HG02973 (cell line): ENCODE measurements around the gene MYO1C.
A peak's percentile ranks its signal among the peaks of the same experiment; 100 is the strongest.
"Not testable (repeated sequence)": the region's sequence is repeated elsewhere in the genome, so short reads cannot be mapped to it uniquely, and the experiment has no call there.

ENCODE experiments used
- ATAC-seq: cut with Tn5 transposase; IDR thresholded peaks from one replicate; pipeline ENCODE4 v1.9.1; 2021; ENCODE audit warnings: moderate library complexity; ENCODE audit not compliant: unreplicated experiment

Gene MYO1C, protein sequence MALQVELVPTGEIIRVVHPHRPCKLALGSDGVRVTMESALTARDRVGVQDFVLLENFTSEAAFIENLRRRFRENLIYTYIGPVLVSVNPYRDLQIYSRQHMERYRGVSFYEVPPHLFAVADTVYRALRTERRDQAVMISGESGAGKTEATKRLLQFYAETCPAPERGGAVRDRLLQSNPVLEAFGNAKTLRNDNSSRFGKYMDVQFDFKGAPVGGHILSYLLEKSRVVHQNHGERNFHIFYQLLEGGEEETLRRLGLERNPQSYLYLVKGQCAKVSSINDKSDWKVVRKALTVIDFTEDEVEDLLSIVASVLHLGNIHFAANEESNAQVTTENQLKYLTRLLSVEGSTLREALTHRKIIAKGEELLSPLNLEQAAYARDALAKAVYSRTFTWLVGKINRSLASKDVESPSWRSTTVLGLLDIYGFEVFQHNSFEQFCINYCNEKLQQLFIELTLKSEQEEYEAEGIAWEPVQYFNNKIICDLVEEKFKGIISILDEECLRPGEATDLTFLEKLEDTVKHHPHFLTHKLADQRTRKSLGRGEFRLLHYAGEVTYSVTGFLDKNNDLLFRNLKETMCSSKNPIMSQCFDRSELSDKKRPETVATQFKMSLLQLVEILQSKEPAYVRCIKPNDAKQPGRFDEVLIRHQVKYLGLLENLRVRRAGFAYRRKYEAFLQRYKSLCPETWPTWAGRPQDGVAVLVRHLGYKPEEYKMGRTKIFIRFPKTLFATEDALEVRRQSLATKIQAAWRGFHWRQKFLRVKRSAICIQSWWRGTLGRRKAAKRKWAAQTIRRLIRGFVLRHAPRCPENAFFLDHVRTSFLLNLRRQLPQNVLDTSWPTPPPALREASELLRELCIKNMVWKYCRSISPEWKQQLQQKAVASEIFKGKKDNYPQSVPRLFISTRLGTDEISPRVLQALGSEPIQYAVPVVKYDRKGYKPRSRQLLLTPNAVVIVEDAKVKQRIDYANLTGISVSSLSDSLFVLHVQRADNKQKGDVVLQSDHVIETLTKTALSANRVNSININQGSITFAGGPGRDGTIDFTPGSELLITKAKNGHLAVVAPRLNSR

DNA sequence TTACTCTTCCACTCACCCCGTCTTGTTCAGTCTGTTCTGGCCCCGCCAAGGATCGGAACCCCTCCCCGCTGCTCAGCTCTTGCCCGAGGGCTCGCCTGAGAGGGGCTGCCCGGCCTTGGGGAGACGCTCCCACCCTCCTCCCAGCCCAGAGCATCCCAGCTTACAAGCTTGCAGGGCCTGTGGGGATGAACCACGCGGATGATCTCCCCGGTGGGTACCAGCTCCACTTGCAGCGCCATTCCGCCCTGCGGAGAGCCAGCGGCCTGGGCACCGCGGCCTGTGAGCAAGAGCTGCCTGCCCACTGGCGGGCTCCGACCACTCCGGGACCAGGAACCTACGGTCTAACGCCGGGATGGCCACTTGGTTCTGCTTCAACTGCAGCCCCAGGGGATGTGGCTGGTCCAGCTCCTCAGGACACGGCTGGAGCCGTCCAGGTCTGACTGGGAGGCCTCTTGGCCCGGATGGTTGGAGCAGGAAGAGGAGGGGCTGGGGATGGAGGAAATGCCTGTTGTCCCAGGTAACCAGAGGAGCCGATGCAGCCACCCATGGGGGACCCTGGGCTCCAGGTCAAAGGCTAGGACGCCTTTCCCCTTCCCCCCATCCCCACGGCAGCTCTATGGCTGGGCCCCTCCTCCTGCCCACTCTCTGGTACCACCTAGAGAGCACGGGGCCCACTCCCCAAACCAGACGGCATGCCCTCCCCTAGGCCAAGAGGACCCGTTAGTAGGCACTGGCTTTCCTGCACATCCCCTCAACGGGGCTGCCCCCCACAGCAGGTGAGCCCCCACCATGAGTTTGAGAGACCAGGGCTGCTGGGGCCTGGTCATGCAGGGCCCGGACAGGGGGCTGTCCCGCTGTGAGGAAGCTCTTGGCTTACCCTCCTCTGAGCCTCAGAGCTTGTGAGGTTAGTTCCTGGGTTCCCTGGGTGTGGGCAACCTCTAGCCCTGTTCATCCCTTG is at the start of gene MYO1C:
Gene MYO1C, minus strand, starts transcription at position 438 of the 958 bp plus-strand sequence. Its CDS starts 199 bp downstream, at position 239.
- no peak for ATAC-seq

DNA sequence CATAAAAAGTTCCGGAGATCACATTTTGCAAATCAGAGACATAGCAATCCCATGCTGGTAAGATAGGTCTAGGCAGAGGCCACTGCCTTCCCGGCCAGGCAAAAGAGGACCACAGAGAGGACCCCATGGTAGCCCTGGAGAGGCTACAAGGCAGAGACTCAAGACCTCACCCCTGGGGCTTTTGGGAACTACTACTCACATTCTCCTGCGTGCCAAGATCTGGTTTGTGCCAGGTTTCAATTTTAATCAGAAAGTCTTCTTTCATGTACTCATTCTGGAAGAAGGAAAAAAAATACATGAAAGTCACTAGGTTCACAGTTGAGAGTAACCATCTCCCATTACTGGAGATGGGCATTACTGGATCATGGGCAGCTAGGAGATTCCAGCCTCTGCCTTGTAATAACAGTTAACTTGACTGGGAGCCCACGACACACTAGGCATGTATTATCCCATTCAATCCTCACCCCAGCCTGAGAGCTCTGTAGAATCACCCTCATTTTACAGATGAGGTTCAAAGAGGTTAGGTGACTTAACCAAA is 49.0 kb upstream of the MYO1C start:
- ATAC-seq, result no peak

DNA sequence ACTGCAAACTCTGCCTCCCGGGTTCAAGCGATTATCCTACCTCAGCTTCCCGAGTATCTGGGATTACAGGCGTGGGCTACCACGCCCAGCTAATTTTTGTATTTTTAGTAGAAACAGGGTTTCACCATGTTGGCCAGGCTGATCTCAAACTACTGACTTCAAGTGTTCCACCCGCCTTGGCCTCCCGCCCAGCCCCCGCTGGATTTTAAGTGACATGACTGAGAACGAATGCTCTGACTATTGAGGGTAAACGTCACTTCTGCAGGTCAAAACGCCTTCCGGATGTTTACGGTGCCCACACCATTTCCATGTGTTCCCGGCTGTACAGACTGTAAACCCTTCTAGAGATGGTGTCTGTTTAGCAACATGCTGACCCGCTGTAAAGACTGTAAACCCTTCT is 47.3 kb upstream of the MYO1C start:
- no peak for ATAC-seq

DNA sequence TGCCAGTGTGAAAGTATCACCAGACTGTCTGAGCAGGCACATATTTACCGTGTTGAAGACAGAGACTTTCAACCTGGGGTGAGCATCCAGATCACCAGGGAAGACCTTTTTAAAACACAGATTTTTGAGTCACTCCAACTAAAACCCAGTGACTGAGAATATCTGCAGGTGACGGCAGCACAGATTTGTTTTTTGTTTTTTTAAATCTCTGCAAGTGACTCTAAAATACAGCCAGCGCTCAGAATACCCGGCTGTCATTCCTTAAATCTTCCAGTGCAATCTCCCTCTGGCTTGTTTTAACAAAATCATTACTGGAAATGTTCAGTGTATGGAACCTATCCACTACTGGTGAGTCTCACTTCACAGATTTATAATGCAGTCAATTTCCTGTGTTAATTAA is 43.3 kb upstream of the MYO1C start:
- no peak for ATAC-seq

DNA sequence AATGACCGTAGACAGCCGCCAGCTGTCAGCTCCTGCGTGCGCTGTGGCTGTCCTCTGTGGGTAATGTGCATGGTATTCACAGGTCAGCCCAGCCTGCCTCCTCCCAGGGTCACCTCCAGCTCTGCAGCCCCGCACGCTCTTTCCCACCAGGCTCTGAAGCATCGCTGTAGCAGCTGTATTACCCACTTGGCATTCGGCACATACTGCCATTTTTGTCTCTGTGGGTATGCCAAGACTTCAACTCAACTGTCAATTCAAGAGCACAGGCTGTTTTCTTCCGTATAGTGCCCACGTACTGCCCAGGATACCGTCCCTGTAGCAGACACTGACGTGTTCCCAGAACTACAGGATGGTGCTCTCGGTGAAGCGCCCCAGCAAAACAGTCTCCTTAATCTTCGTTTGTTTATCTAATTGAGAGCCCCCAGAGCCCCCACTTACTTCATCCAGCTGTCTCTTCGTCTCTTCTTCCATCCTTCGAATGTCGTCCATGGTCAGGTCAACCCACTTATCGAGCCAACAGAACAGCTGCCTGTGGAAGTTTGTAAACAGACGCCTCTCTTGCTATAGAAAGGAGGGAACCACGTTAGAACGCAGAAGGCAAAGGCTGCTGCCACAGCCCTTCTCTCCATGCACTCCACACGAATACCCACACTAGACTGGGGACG is 41.3 kb upstream of the MYO1C start:
- no peak for ATAC-seq

DNA sequence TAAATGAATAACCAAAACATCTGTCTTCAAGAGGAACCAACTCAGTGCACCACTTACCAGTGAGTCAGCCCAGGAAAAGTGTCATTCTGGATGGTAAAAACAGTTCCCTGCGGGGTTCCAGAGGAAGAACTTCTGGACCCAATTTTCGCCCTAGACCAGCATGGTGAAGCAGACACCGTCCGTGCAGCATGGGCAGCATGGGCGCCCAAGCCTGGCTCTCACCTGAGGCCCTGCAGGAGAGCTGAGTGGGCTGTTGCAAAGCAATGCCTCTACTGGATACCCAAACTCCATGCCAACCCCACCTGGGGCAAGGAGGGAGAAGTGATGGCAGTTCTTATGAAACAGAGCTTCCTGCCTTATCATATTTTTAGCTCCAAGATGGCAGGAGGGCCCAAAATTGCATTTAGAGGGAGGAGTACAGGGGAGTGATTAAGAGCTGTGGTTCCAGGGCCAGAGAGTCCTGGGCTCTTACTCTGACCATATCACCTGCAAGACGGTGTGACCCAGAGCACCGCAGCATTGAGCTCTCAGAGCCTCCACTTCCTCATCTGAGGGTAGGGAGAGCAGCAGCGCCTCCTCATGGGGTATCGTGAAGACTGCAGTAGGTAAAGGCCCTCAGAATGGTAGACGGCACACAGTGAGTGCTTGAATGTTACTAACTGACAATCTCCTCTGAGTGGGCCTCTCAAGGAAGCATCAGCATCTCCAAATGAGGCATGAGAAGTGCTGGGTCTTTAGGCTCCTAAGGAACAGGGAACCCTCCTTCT is 40.5 kb upstream of the MYO1C start:
- ATAC-seq, result no peak

DNA sequence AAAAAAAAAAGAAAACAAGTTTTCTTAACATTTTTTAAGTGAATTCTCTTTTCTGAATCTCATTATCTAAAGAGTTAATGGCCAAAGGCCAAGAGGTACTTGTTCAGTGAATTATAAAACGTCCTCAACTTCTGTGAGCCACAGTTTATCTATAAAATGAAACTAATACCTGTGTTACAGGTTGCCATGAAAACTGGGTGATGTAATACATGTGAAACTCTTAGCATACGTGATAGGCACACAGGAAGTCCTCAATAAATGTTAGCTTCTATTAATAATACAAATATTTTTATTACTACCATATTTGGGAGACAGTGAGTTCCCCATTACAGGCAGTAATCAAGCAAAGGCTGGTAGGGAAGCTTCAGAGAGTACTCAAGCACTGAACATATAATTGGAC is 37.4 kb upstream of the MYO1C start:
- ATAC-seq, result no peak

DNA sequence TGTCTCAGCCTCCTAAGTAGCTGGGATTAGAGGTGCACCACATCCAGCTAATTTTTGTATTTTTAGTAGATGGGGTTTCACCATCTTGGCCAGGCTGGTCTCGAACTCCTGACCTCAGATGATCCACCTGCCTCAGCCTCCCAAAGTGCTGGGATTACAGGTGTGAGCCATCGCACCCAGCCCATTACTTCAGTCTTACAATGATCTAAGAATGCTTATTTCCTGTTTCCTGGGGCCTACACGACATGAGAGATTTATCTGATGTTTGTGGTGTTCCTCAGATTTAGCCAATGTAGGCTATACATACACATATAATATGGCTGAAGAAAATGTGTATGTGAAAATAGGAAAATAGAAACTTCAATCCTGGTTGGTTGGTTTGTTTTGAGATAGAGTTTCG is 34.4 kb upstream of the MYO1C start:
- ATAC-seq, result not testable (repeated sequence)

DNA sequence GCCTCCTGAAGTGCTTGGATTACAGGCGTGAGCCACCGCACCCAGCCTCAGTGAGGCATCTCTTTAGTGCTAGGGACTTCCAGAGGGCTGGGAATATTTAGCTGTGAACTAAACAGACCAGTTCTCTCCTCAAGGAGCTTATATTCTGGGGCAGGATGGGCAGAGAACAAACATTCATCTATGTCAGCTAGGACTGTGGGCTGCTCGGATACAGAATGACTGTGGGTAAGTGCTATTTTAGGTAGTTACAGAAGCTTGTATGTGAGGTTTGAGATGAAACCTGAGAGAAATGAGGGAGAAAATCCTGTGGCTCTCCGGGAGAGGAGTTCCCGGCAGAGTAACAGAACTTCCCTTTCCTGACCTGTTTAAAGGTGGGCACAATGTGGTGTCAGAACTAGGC is 30.1 kb upstream of the MYO1C start:
- no peak for ATAC-seq

DNA sequence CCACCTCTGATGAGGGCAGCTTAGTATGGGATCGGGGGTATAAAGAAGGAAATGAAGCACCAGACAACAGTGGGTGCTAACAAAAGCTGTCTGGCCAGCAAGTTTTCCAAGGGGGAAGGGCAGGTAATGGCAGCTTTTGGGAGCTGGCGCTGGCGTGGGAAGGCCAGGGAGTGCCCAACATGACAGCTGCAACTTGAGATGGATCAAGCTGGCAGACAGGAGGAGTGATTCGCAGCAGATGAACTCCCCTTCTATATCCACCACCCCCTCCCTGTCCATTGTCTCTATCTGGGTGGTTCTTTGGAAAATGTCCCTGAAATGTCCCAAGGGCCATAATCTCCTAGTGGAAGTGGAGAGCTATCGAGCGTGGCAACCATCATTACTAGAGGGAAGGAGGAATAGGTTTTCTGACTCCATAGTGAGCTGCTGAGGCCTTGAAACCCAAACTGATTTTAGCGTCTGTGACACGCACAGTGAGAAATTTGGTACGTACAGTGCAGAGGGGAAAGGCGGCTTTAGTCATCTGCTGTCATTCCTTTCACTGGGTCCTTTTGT is 28.7 kb upstream of the MYO1C start:
- ATAC-seq, result no peak

DNA sequence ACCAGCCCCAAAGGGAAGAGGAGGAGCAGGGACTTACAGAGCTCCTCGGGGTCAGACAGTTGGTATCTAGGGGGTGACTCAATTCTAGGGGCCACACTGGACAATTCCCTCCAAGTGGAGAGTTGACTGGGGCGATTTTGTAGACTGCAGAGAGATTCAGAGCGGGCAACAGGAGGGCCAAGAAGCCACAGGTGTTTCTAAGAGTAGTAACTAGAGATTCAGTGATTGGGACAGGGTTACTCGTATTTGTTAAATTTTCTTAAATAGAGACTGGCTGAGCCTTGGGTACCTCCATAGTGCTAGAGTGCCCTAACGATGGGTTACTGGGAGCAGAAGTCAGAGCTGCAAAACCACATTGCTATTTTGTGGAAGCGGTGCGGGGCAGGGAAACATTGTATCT is 27.2 kb upstream of the MYO1C start:
- no peak for ATAC-seq

DNA sequence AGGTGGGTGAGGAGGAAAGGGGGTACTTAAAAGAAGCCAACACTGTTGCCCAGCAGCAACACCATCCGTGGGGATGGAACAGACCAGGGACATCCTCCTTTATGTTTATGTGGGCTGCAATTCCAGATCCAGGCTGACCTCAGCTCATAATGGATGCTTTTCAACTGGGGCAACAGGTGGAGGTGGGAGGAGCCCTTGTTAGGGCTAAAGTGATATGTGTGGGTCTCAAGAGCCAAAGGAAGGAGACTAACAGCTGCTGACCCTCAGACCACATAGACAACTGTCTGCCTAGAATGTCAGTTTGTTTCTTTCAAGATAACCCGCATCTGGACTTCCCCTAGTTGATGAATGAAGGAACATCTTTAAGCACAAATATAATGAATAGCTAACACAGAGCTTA is 25.9 kb upstream of the MYO1C start:
- no peak for ATAC-seq

DNA sequence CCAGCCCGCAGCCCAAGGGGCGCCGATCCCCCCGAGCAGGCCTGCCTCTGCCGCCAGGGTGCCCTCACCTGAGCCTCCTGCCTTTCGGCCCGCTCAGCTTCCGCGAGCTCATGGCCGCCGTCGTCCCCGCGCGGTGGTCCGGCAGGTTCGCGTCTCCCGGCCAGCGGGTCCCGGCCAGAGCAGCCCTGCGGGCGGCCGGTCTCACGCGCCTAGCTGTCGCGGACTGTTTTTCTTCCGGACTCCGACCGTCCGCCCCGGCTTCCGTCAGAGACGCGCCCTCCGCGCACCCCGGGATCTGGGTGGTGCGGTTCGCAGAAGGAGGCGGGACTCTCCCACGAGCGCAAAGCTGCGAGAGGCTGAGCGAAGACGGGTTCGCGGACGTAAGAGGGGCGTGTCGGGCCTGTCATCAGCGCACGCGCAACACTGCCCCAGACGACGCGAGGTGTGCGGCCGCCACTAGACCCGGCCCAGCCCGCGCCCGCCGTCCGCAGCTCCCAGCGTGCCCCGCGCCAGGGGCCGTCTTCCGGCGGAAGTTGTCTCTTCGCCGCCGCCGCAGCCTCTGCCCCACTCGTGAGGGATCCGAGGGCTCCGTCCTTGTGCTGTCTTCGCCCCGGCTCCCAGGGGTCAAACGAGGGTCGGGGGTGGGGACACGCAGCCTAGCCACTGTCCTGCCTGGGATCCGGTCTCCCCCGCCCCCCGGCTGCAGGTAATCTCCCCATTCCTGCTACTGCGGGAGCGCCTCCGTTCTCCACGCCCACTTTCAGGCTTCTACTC is 24.1 kb upstream of the MYO1C start, which contains the start of gene INPP5K:
Gene INPP5K, minus strand, starts transcription at position 225 of the 774 bp plus-strand sequence. Its CDS starts 113 bp downstream, at position 112.
- ATAC-seq, result peak; percentile 83

DNA sequence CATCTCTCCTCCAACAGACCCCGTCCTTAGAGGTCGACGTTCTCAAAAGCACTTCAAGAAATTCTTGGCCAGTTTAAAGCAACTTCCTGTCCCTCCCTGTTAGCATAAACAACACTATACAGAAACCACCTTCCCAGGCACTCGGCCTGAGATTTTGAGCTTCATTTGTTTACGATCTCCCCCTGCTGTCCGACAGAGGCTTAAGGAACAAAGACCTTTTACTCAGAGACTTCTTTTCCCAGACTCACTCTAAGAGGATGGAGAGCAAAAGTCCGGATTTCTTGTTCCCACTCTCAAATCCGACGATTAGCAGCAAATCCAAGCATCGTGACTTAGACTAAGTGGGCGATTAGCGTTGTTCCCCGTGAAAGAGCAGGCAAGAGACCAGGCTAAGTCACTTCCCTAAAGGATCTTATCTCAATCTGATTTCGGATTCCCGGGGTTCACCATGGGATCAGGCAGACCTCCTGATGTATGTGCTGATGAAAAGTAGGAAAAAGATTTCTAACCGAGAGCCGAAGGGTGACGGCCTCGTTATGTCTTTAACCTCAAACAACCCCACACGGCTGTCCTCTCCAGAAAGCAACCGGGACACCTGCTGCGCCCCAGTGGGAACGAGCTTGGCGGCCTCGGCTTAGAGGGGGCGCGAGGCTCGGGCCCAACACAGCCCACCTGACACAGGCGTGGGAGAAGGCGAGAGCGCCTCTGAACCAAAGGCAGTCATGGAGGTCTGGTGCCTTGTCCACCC is 23.3 kb upstream of the MYO1C start:
- no peak for ATAC-seq

DNA sequence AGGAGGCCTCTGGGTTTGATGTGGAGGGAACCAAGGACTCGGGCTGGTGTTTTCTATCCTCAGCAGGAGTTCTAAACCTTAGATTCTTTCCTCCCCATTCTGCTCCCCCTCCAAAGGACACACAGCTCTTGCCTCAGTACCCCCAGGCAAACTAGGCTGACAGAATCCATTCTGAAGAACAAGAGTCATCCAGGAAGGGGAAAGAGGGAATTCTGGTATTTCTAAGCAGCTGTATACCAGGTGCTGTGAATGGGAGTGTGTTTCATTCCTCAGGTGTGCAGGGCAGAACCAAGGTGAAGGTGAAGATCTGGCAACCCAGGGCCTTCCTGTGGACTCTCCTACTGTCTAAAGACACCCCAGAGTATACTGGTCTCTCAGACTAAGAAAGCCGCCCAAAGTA is 19.9 kb upstream of the MYO1C start:
- ATAC-seq, result no peak

DNA sequence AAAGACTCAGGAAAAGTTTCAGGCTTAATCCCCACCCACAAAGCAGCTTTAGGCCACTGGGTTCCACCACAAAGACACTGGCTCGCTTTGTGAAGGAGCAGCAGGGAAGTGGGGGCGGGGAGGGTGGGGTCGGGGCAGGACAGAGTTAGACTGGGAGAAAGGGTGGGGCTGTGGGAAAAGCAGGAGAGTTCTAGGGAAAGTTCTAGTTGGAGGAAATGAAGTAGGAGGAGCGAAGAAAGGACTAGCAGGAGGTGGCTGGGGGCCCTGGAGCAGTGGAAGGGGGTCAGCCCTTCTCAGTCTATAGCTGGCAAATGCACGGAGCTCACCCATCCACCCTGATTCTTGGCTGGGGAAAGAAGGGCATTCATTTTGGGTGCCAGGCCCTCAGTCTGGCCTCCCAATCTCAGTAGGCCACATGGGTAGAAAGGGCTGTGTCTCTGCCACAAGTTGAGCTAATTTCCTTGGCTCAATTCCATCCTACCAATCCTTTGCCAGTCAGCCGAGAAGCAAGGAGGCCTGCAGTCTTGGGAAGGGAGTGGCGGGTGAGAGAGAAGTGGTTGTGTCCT is 19.4 kb upstream of the MYO1C start:
- no peak for ATAC-seq

DNA sequence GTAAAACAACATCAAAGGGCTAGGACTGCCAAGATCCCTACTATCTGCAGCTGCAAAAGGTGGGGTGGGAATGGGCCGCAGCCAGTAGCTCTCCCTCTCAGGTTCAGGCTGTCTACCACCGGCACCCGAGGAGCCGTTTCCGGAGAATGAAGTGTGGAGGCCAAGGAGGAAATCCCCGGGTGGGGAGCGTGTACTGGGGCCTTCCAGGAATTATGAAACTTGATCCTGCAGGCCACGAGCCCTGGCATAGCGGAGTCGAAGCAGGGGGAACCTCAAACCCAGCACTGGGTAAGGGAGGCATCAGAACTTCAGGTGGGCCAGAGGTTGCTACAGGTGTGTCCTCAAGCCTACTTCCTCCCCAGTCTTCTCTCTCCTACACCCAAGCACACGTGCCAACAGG is 18.8 kb upstream of the MYO1C start:
- no peak for ATAC-seq
